Measurements from ENCODE around the gene PHKG1. TPM values are rescaled to one million over a fixed set of nuclear protein-coding genes. Genes with fewer than 3 reads are reported as not detected.
"Not testable (repeated sequence)": the region's sequence is repeated elsewhere in the genome, so short reads cannot be mapped to it uniquely, and the experiment has no call there.

The PHKG1 gene
- polyA plus RNA-seq (0.18 to 0.49 TPM (median 0.25 TPM) in 3 replicates), polyA minus RNA-seq (not detected in 3 replicates)
- polyA plus RNA-seq (2011; ENCODE audit: low read depth) = 0.40 TPM
- 0.12 TPM in 1 of 2 replicates, not detected in the other for polyA plus RNA-seq (2011; cell fraction: cytosol; rRNA removed)
- polyA plus RNA-seq (2011; cell fraction: nucleus; rRNA removed) = 0.82 and 0.91 TPM in 2 replicates
- polyA plus RNA-seq (2012; ENCODE audit: low replicate concordance) = 0.41 and 1.6 TPM in 2 replicates
- not detected for polyA minus RNA-seq (2011; cell fraction: cytosol; rRNA and poly(A)+ RNA removed)
- polyA minus RNA-seq (2011; cell fraction: nucleus; rRNA and poly(A)+ RNA removed) = 0.53 TPM in 1 of 2 replicates, not detected in the other

DNA sequence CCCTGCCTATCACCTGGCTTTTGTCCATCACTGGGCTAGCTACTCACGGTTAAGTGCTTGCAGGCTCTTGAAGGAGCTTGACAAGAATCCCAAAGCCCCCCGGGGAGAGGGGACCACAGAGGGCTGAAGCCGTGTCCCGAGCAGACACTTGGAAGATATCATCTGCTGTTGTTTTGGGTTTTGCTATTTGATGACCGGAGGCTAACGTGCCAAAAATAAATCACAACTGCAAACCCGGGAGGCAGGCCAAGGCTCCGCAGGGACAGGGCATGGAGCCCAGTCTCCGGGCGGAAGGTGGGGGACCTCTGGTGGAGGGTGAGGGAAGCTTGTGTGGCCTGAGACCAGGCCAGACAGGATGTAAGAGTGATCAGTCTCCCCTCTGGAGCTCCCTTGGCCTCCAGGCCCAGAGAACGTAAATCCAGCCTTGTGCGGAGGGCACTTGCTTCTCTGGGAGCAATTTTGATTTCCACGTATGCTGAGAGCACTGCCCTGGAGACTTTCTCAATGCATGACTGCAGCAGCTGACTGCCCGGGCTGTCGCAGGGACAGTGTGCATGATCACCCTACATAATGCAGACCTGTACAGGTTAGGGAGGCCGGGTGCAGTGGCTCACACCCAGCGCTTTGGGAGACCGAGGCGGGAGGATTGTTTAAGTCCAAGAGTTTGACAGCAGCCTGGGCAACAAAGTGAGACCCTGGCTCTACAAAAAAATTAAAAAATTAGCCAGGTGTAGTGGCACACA, at the start of gene PHKG1:
Gene PHKG1, minus strand, starts transcription at position 164 of the 743 bp plus-strand sequence. CDS start 4,011 bp downstream, outside the sequence.
- no peak within 1 kb of the TSS for H3K4me2 ChIP-seq (ENCODE audit: control insufficient read depth, extremely low read depth, insufficient read depth, low read depth, low read length)

GRCh38 chr7:56131062-56131461, 38.3 kb upstream of the PHKG1 start:
- H4K20me1 ChIP-seq (ENCODE audit: control insufficient read depth, extremely low read depth, insufficient read depth, low read length); H3K36me3 ChIP-seq (ENCODE audit: control insufficient read depth in 2 of 2, extremely low read depth in 1 of 2, insufficient read depth in 2 of 2, low read length in 2 of 2); H3K27ac ChIP-seq (ENCODE audit: control insufficient read depth, insufficient read depth, low read length); H3K27me3 ChIP-seq (ENCODE audit: control insufficient read depth, extremely low read depth, insufficient read depth, low read length); H3K9me1 ChIP-seq (ENCODE audit: control insufficient read depth, extremely low read depth, insufficient read depth, low read length); dilution Hi-C loops (cut with MboI; ENCODE audit: extremely low pct_ligation_motif_present, low sequenced_read_pairs); DNase-seq (ENCODE audit: low read depth, low spot score); H3K79me2 ChIP-seq (ENCODE audit: control insufficient read depth, insufficient read depth, low read length); H2AFZ ChIP-seq (ENCODE audit: control insufficient read depth, low read length); H3K4me1 ChIP-seq (ENCODE audit: control insufficient read depth, extremely low read depth, insufficient read depth, low read length); H3K9me3 ChIP-seq (ENCODE audit: control insufficient read depth, low read depth, low read length); FAIRE-seq; H3K4me2 ChIP-seq (ENCODE audit: control insufficient read depth, extremely low read depth, insufficient read depth, low read depth, low read length); H3K4me3 ChIP-seq (ENCODE audit: control insufficient read depth in 2 of 3, extremely low read depth in 1 of 3, insufficient read depth in 2 of 3, low read depth in 1 of 3, low read length in 3 of 3); H3K9ac ChIP-seq (ENCODE audit: control insufficient read depth, extremely low read depth, insufficient read depth, low read length): not testable (repeated sequence)

More for the DNA sequence above, at the start of gene PHKG1:
- Histone ChIP-seq H3K4me1 (ENCODE audit: control insufficient read depth, extremely low read depth, insufficient read depth, low read length) (peaks cover 5% of the 10 kb centered on the region), H3K9me1 (ENCODE audit: control insufficient read depth, extremely low read depth, insufficient read depth, low read length) (no peaks in the 10 kb centered on the region), H3K27ac (ENCODE audit: control insufficient read depth, insufficient read depth, low read length) (no peak within 1 kb of the TSS), H3K4me3 (ENCODE audit: control insufficient read depth in 2 of 3, extremely low read depth in 1 of 3, insufficient read depth in 2 of 3, low read depth in 1 of 3, low read length in 3 of 3) (no peak within 1 kb of the TSS), H3K9me3 (ENCODE audit: control insufficient read depth, low read depth, low read length) (no peaks in the 10 kb centered on the region), H4K20me1 (ENCODE audit: control insufficient read depth, extremely low read depth, insufficient read depth, low read length) (no peaks in the 10 kb centered on the region), H2AFZ (ENCODE audit: control insufficient read depth, low read length) (peak within 1 kb of the TSS; percentile 13), H3K9ac (ENCODE audit: control insufficient read depth, extremely low read depth, insufficient read depth, low read length) (no peak within 1 kb of the TSS), H3K79me2 (ENCODE audit: control insufficient read depth, insufficient read depth, low read length) (no peaks in the 10 kb centered on the region), H3K27me3 (ENCODE audit: control insufficient read depth, extremely low read depth, insufficient read depth, low read length) (no peaks in the 10 kb centered on the region), H3K36me3 (ENCODE audit: control insufficient read depth in 2 of 2, extremely low read depth in 1 of 2, insufficient read depth in 2 of 2, low read length in 2 of 2) (peaks cover 0 to 5% of the 10 kb centered on the region in 2 experiments)
- DNase-seq (ENCODE audit: low read depth, low spot score) = no peak
- peak; percentile 29 for FAIRE-seq
- dilution Hi-C loops (cut with MboI; ENCODE audit: extremely low pct_ligation_motif_present, low sequenced_read_pairs) = no loop called here
- TF ChIP-seq CTCF (optimal IDR thresholded peaks at IDR 0.05 in 1 of 3, IDR thresholded peaks at IDR 0.05 in 1 of 3, conservative IDR thresholded peaks at IDR 0.05 in 1 of 3; ENCODE audit: extremely low read depth in 1 of 3, insufficient read depth in 2 of 3, low read length in 3 of 3) = peak; percentile 31 to 76 (median 51)
- TF ChIP-seq EZH2 (IDR thresholded peaks at IDR 0.05; ENCODE audit: low read length) = no peak
